H1 (cell line): Measurements from ENCODE around the gene CRTC3. TPM values are rescaled to one million over a fixed set of nuclear protein-coding genes. Genes with fewer than 3 reads are reported as not detected.

Experiments used
- CTCF ChIA-PET: fragments of 300-600 bp; sonication (Branson Sonifier 250); formaldehyde crosslinking; loops from one replicate; lab custom pipeline; 2021; ENCODE audit not compliant: partially characterized antibody; lab: Charles Lee
- POLR2A ChIA-PET: fragments of 300-600 bp; sonication (Branson Sonifier 250); formaldehyde crosslinking; loops from one replicate; lab custom pipeline; 2021; ENCODE audit warnings: inconsistent platforms; ENCODE audit not compliant: partially characterized antibody; lab: Charles Lee
- DNase-seq, 2 experiments: peaks; one replicate each; pipeline versions ENCODE4 v3.0.0 to v3.0.0-alpha.2; 2010 to 2022; ENCODE audit warnings: low spot score in 2 of 2, low read depth in 1 of 2, mixed read lengths in 1 of 2
- FAIRE-seq: peaks from 2 replicates; lab custom pipeline; 2011; peaks lifted over from hg19 to GRCh38; lab: Jason Lieb, UNC
- H2AFZ ChIP-seq: 2 replicates; pipeline ENCODE4 v1.8.1; 2012; ENCODE audit warnings: low read length, inconsistent platforms
- H2AK5ac ChIP-seq: 2 replicates; pipeline ENCODE4 v1.6.1; 2013; ENCODE audit warnings: low read depth, low read length
- H2BK120ac ChIP-seq: replicated peaks from 2 replicates; pipeline ENCODE3; 2013; ENCODE audit warnings: low read depth, low read length, inconsistent platforms
- H2BK12ac ChIP-seq: 2 replicates; pipeline ENCODE4 v1.6.1; 2013; ENCODE audit warnings: low read depth, low read length
- H2BK15ac ChIP-seq: 2 replicates; pipeline ENCODE4 v1.6.1; 2013; ENCODE audit warnings: low read length
- H2BK20ac ChIP-seq: 2 replicates; pipeline ENCODE4 v1.6.1; 2013; ENCODE audit warnings: low read length
- H2BK5ac ChIP-seq: 2 replicates; pipeline ENCODE4 v1.6.1; 2013; ENCODE audit warnings: low read depth, low read length
- H3K14ac ChIP-seq: 2 replicates; pipeline ENCODE4 v1.6.1; 2013; ENCODE audit warnings: inconsistent platforms; ENCODE audit not compliant: insufficient read length
- H3K18ac ChIP-seq: 2 replicates; pipeline ENCODE4 v1.6.1; 2013; ENCODE audit warnings: low read length; ENCODE audit errors: extremely low read depth
- H3K23ac ChIP-seq: 2 replicates; pipeline ENCODE4 v1.6.1; 2013; ENCODE audit warnings: inconsistent platforms; ENCODE audit not compliant: insufficient read length
- H3K23me2 ChIP-seq: 2 replicates; pipeline ENCODE4 v1.6.1; 2013; ENCODE audit warnings: low read depth, low read length
- H3K27ac ChIP-seq: 2 replicates; pipeline ENCODE4 v1.6.1; 2011; ENCODE audit warnings: low read depth, low read length, inconsistent platforms
- H3K27me3 ChIP-seq, 4 experiments: replicated peaks in 1 of 4; 1 replicate in 1 of 4; 2 replicates in 3 of 4; pipeline versions ENCODE4 v1.6.1 to v1.8.1; 2011 to 2013; ENCODE audit warnings: low read length in 3 of 4, mild to moderate bottlenecking in 3 of 4, inconsistent platforms in 2 of 4, mixed read lengths in 2 of 4, moderate library complexity in 1 of 4; ENCODE audit not compliant: control insufficient read depth in 3 of 4, insufficient read depth in 3 of 4; ENCODE audit errors: extremely low read depth in 1 of 4
- H3K36me3 ChIP-seq, 4 experiments: 2 replicates each; pipeline versions ENCODE4 v1.6.1 to v1.8.1; 2011 to 2013; ENCODE audit warnings: mild to moderate bottlenecking in 4 of 4, low read length in 3 of 4, moderate library complexity in 2 of 4, control low read depth in 1 of 4, inconsistent platforms in 1 of 4; ENCODE audit not compliant: insufficient read depth in 4 of 4, control insufficient read depth in 2 of 4
- H3K4ac ChIP-seq: replicated peaks from 2 replicates; pipeline ENCODE3; 2013; ENCODE audit warnings: low read length, low read depth, mixed read lengths, inconsistent platforms; ENCODE audit not compliant: insufficient read length
- H3K4me1 ChIP-seq, 4 experiments: replicated peaks in 1 of 4; 1 replicate in 1 of 4; 2 replicates in 3 of 4; pipeline versions ENCODE4 v1.6.1 to v1.8.1; 2011 to 2013; ENCODE audit warnings: low read length in 3 of 4, inconsistent platforms in 2 of 4, mixed read lengths in 1 of 4; ENCODE audit not compliant: insufficient read depth in 4 of 4, control insufficient read depth in 3 of 4
- H3K4me2 ChIP-seq, 2 experiments: 2 replicates each; pipeline versions ENCODE4 v1.6.1 to v1.8.1; 2011 to 2013; ENCODE audit warnings: low read depth in 2 of 2, low read length in 2 of 2, control low read depth in 1 of 2, inconsistent platforms in 1 of 2, mild to moderate bottlenecking in 1 of 2; ENCODE audit not compliant: insufficient read depth in 1 of 2
- H3K4me3 ChIP-seq, 4 experiments: fragments of 200-600, 300-600 bp in 1 of 4; sonication (generic), shearing (Covaris generic), sonication (Bioruptor Twin) in 1 of 4; 2 replicates each; pipeline versions ENCODE4 v1.5.1 to v1.8.1; 2011 to 2016; ENCODE audit warnings: low read length in 4 of 4, low read depth in 3 of 4, control low read depth in 2 of 4, inconsistent platforms in 2 of 4, mild to moderate bottlenecking in 2 of 4, mixed read lengths in 1 of 4, moderate library complexity in 1 of 4; ENCODE audit not compliant: insufficient read depth in 2 of 4; ENCODE audit errors: extremely low read depth in 1 of 4
- H3K56ac ChIP-seq: replicated peaks from 2 replicates; pipeline ENCODE3; 2013; ENCODE audit warnings: low read depth, mild to moderate bottlenecking, mixed read lengths, low read length, inconsistent platforms; ENCODE audit not compliant: insufficient read length
- H3K79me1 ChIP-seq: 2 replicates; pipeline ENCODE4 v1.6.1; 2013; ENCODE audit warnings: low read depth, low read length, control low read depth
- H3K79me2 ChIP-seq, 2 experiments: 2 replicates each; pipeline versions ENCODE4 v1.6.1 to v1.8.1; 2012 to 2013; ENCODE audit warnings: low read length in 2 of 2, mild to moderate bottlenecking in 2 of 2, inconsistent platforms in 1 of 2; ENCODE audit not compliant: insufficient read depth in 2 of 2, control insufficient read depth in 1 of 2
- H3K9ac ChIP-seq, 4 experiments: replicated peaks in 1 of 4; 1 replicate in 1 of 4; 2 replicates in 3 of 4; pipeline versions ENCODE4 v1.6.1 to v1.8.1; 2011 to 2013; ENCODE audit warnings: low read depth in 3 of 4, low read length in 3 of 4, control low read depth in 2 of 4, mild to moderate bottlenecking in 2 of 4, moderate library complexity in 2 of 4, inconsistent platforms in 1 of 4; ENCODE audit errors: extremely low read depth in 1 of 4
- H3K9me3 ChIP-seq, 2 experiments: 2 replicates each; pipeline versions ENCODE4 v1.6.1 to v1.8.1; 2012 to 2013; ENCODE audit warnings: mild to moderate bottlenecking in 2 of 2, moderate library complexity in 2 of 2, control low read depth in 1 of 2, inconsistent platforms in 1 of 2, low read depth in 1 of 2, low read length in 1 of 2, mixed read lengths in 1 of 2; ENCODE audit not compliant: insufficient read depth in 2 of 2
- H4K20me1 ChIP-seq, 2 experiments: replicated peaks in 1 of 2; 2 replicates each; pipeline versions ENCODE3 to v1.8.1; 2011 to 2013; ENCODE audit warnings: inconsistent platforms in 2 of 2, low read length in 2 of 2, mild to moderate bottlenecking in 1 of 2; ENCODE audit not compliant: insufficient read depth in 2 of 2, control insufficient read depth in 1 of 2
- H4K5ac ChIP-seq: 2 replicates; pipeline ENCODE4 v1.6.1; 2013; ENCODE audit warnings: low read length, low read depth, mixed read lengths, inconsistent platforms; ENCODE audit not compliant: insufficient read length
- H4K8ac ChIP-seq: 2 replicates; pipeline ENCODE4 v1.8.0; 2013; ENCODE audit warnings: mild to moderate bottlenecking, moderate library complexity, low read length, inconsistent platforms; ENCODE audit not compliant: insufficient read depth; ENCODE audit errors: extremely low read depth
- H4K91ac ChIP-seq: replicated peaks from 2 replicates; pipeline ENCODE3; 2013; ENCODE audit warnings: low read length, mixed read lengths, inconsistent platforms; ENCODE audit not compliant: insufficient read length
- BCL11A ChIP-seq, 2 experiments: IDR thresholded peaks; one replicate each; pipeline ENCODE4 v1.6.1; 2011; ENCODE audit warnings: low read depth in 2 of 2, low read length in 2 of 2, mild to moderate bottlenecking in 2 of 2
- GABPA ChIP-seq: IDR thresholded peaks from 2 replicates; pipeline ENCODE4 v1.6.1; 2011; ENCODE audit warnings: mild to moderate bottlenecking, low read length, moderate library complexity, borderline replicate concordance; ENCODE audit not compliant: insufficient read depth
- GTF2F1 ChIP-seq: IDR thresholded peaks from 2 replicates; pipeline ENCODE4 v1.6.1; 2012; ENCODE audit warnings: low read depth, low read length, improper control_type of control experiment, borderline replicate concordance
- JUND ChIP-seq: IDR thresholded peaks from 2 replicates; pipeline ENCODE4 v1.6.1; 2011; ENCODE audit warnings: mild to moderate bottlenecking, improper control_type of control experiment, low read length
- KDM4A ChIP-seq: IDR thresholded peaks from one replicate; pipeline ENCODE4 v1.7.1; 2012; ENCODE audit warnings: low read depth, mild to moderate bottlenecking, moderate library complexity, low read length, inconsistent platforms; ENCODE audit not compliant: severe bottlenecking
- KDM5A ChIP-seq: fragments of 200-600 bp; IDR thresholded peaks from 2 replicates; pipeline ENCODE4 v1.7.1; 2012; ENCODE audit warnings: mild to moderate bottlenecking, low read length, inconsistent platforms, mixed read lengths
- NRF1 ChIP-seq: IDR thresholded peaks from 2 replicates; pipeline ENCODE4 v1.6.1; 2011; ENCODE audit warnings: mild to moderate bottlenecking, low read depth, low read length, improper control_type of control experiment
- POLR2A ChIP-seq, 2 experiments: IDR thresholded peaks; 1 replicate in 1 of 2; 2 replicates in 1 of 2; pipeline ENCODE4 v1.6.1; 2011; ENCODE audit warnings: low read depth in 2 of 2, low read length in 2 of 2, mild to moderate bottlenecking in 2 of 2; ENCODE audit errors: control extremely low read depth in 1 of 2
- RBBP5 ChIP-seq: IDR thresholded peaks from 2 replicates; pipeline ENCODE4 v1.7.1; 2012; ENCODE audit warnings: low read depth, mild to moderate bottlenecking, inconsistent platforms, low read length, moderate library complexity, borderline replicate concordance
- RNF2 ChIP-seq: fragments of 200-900, 300-1000 bp; sonication (generic); IDR thresholded peaks from 2 replicates; pipeline ENCODE4 v1.7.1; 2016; ENCODE audit warnings: borderline replicate concordance, low read depth, mild to moderate bottlenecking, antibody characterized with exemption, low read length; ENCODE audit not compliant: poor library complexity, severe bottlenecking; ENCODE audit errors: missing control alignments
- SAP30 ChIP-seq: fragments of 300-600 bp; sonication (generic); IDR thresholded peaks from 2 replicates; pipeline ENCODE4 v1.7.1; 2012; ENCODE audit warnings: low read length, moderate library complexity, mild to moderate bottlenecking, inconsistent platforms; ENCODE audit not compliant: insufficient read depth, insufficient replicate concordance
- SP2 ChIP-seq: IDR thresholded peaks from 2 replicates; pipeline ENCODE4 v1.6.1; 2012; ENCODE audit warnings: mild to moderate bottlenecking, low read length, inconsistent platforms
- SRF ChIP-seq: IDR thresholded peaks from 2 replicates; pipeline ENCODE4 v1.6.1; 2011; ENCODE audit warnings: mild to moderate bottlenecking, low read depth, low read length, moderate library complexity
- WGBS, 2 experiments: shearing (Covaris generic) in 1 of 2; methylation state at CpG; one replicate each; pipeline versions ENCODE4 v1.1.6 to v1.1.7; 2013 to 2015; ENCODE audit warnings: low lambda C conversion rate in 2 of 2, mixed read lengths in 2 of 2, inconsistent platforms in 1 of 2, low coverage in 1 of 2, missing lambda C conversion rate in 1 of 2; ENCODE audit not compliant: insufficient replicate concordance in 2 of 2, insufficient coverage in 1 of 2, insufficient read length in 1 of 2; ENCODE audit errors: extremely low coverage in 1 of 2, missing lambda C conversion rate in 1 of 2; 5-methylcytosine and 5-hydroxymethylcytosine counted together
- polyA plus RNA-seq, 7 experiments: library from polyadenylated mRNA; depleted of rRNA in 3 of 7; stranded (reverse) in 5 of 7; unstranded in 2 of 7; fragments of >200 nt in 5 of 7; fragments of 200-250 nt in 2 of 7; gene quantifications; 1 replicate in 5 of 7; 2 replicates in 1 of 7; 4 replicates in 1 of 7; pipeline versions ENCODE4 v1.2.1 to v1.2.3, GENCODE V29; 2011 to 2013; ENCODE audit warnings: missing spikeins in 2 of 7, mixed read lengths in 2 of 7
- total RNA-seq: library from RNA; stranded (reverse); fragmentation: NEBNext Ultra II Directional; extraction: Animal tissue kit (Norgen Biotek cat#: 25700); gene quantifications from 2 replicates; pipeline ENCODE4 v1.2.1, GENCODE V29; 2021
- TF ChIP-seq, protein P1 (sequence below): IDR thresholded peaks from 2 replicates; pipeline ENCODE4 v1.6.1; 2012; ENCODE audit warnings: inconsistent platforms

Gene CRTC3
- total and polyA plus RNA-seq, 2 of the 8 experiments (the other 6 are each of a cell fraction or from before 2014, with no cell fraction given): 5.0 to 5.3 TPM

- Histone ChIP-seq H2AK5ac (no peak overlapping the region), H2BK15ac (no peak overlapping the region), H4K91ac (no peak overlapping the region), H3K4me1 (peaks cover 0 to 4% (median 0%) of the 10 kb centered on the region in 4 experiments; a peak in 1 of 7 replicates), H2BK120ac (no peak overlapping the region), H4K20me1 (no peaks in the 10 kb centered on the region), H3K23me2 (no peaks in the 10 kb centered on the region), H3K9me3 (no peaks in the 10 kb centered on the region), H3K36me3 (no peaks in the 10 kb centered on the region), H3K56ac (no peak overlapping the region), H3K4me3 (no peak overlapping the region), H3K23ac (no peak overlapping the region), H4K5ac (no peak overlapping the region), H2BK12ac (no peak overlapping the region), H3K9ac (no peak overlapping the region), H3K27ac (no peak overlapping the region), H2BK5ac (no peak overlapping the region), H3K14ac (no peak overlapping the region), H3K4me2 (no peak overlapping the region), H2AFZ (no peak overlapping the region), H3K4ac (no peak overlapping the region), H2BK20ac (no peak overlapping the region), H3K27me3 (no peaks in the 10 kb centered on the region), H3K79me2 (no peaks in the 10 kb centered on the region), H3K18ac (no peak overlapping the region), H3K79me1 (no peaks in the 10 kb centered on the region), H4K8ac (no peak overlapping the region)
- no peak for DNase-seq
- no peak for FAIRE-seq
- ChIA-PET POLR2A (no interaction called here), CTCF (interaction anchor here (0.8 to 1.5 kb wide), 4 partner anchors 8 to 51 kb away, joined by 3 to 5 read pairs (median 4); no protein-coding TSS in a partner anchor)
- WGBS, 2 experiments: 85% methylated on average over 1 of the region's 1 CpG; no CpG with 5 or more reads in 1 of the 2 experiments
- no peak for TF ChIP-seq RBBP5
- no peak for TF ChIP-seq KDM4A
- TF ChIP-seq GABPA: no peak
- no peak for TF ChIP-seq BCL11A (IDR thresholded peaks at IDR 0.05; ENCODE audit: low read depth in 2 of 2, low read length in 2 of 2)
- TF ChIP-seq SRF: no peak
- no peak for TF ChIP-seq NRF1
- no peak for TF ChIP-seq KDM5A
- TF ChIP-seq SAP30: no peak
- TF ChIP-seq RNF2: no peak
- no peak for TF ChIP-seq POLR2A (IDR thresholded peaks at IDR 0.05; ENCODE audit: control extremely low read depth in 1 of 2, low read depth in 2 of 2, low read length in 2 of 2)
- no peak for TF ChIP-seq JUND
- TF ChIP-seq, protein P1, sequence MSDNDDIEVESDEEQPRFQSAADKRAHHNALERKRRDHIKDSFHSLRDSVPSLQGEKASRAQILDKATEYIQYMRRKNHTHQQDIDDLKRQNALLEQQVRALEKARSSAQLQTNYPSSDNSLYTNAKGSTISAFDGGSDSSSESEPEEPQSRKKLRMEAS: no peak
- TF ChIP-seq GTF2F1: no peak
- no peak for TF ChIP-seq SP2
Observed at GRCh38 chr15:90564051-90564450, 34.3 kb downstream of the CRTC3 start.
